OCI-LY7 (cell line): Measurements from ENCODE around the gene CCDC187. TPM values are rescaled to one million over a fixed set of nuclear protein-coding genes. Genes with fewer than 3 reads are reported as not detected.

Experiments
- BruUV-seq: library from RNA; stranded (reverse); fragments of 400-500 nt; replicated peaks from 2 replicates; lab custom pipeline; 2021; lab: Mats Ljungman, UMichigan
- CTCF ChIA-PET: fragments of 300-600 bp; sonication (Branson Sonifier 250); formaldehyde crosslinking; loops from one replicate; lab custom pipeline; 2022; ENCODE audit warnings: antibody characterized with exemption; ENCODE audit not compliant: unreplicated experiment; lab: Charles Lee
- POLR2A ChIA-PET: fragments of 300-600 bp; sonication (Branson Sonifier 250); formaldehyde crosslinking; loops from one replicate; lab custom pipeline; 2022; ENCODE audit warnings: antibody characterized with exemption; lab: Charles Lee
- DNase-seq: peaks from one replicate; pipeline ENCODE4 v3.0.0-alpha.2; 2015; ENCODE audit warnings: low spot score
- H2AFZ ChIP-seq: fragments of 200-600 bp; sonication (generic), shearing (Covaris generic); 2 replicates; pipeline ENCODE4 v1.6.1; 2014; ENCODE audit warnings: mild to moderate bottlenecking, antibody characterized with exemption, low read length, moderate library complexity
- H3K27ac ChIP-seq: fragments of 200-600 bp; sonication (generic); 2 replicates; pipeline ENCODE4 v1.5.1; 2014; ENCODE audit warnings: mixed run types, low read depth, mild to moderate bottlenecking, moderate library complexity, low read length, inconsistent platforms; ENCODE audit not compliant: poor library complexity, severe bottlenecking
- H3K36me3 ChIP-seq: fragments of 200-600 bp; sonication (generic); 2 replicates; pipeline ENCODE4 v1.6.1; 2014; ENCODE audit warnings: mild to moderate bottlenecking, antibody characterized with exemption, low read length, moderate library complexity, mixed read lengths; ENCODE audit not compliant: insufficient read depth
- H3K4me1 ChIP-seq: fragments of 200-600 bp; sonication (generic); 2 replicates; pipeline ENCODE4 v1.5.1; 2014; ENCODE audit warnings: mild to moderate bottlenecking, low read length; ENCODE audit not compliant: insufficient read depth, poor library complexity, severe bottlenecking
- H3K4me2 ChIP-seq: fragments of 200-600 bp; sonication (generic); 2 replicates; pipeline ENCODE4 v1.6.1; 2014; ENCODE audit warnings: mild to moderate bottlenecking, low read length
- H3K4me3 ChIP-seq: fragments of 200-600 bp; sonication (generic); 2 replicates; pipeline ENCODE4 v1.5.1; 2014; ENCODE audit warnings: mild to moderate bottlenecking, low read depth, low read length; ENCODE audit not compliant: poor library complexity, severe bottlenecking
- H3K79me2 ChIP-seq: fragments of 200-600 bp; sonication (generic); 2 replicates; pipeline ENCODE4 v1.6.1; 2016; ENCODE audit warnings: low read depth, mild to moderate bottlenecking, low read length, moderate library complexity, mixed read lengths; ENCODE audit not compliant: insufficient read depth
- H3K9me2 ChIP-seq: fragments of 200-600 bp; sonication (generic); 2 replicates; pipeline ENCODE4 v1.6.1; 2016; ENCODE audit warnings: mild to moderate bottlenecking, low read length, mixed read lengths; ENCODE audit not compliant: insufficient read depth
- H3K9me3 ChIP-seq: fragments of 200-600 bp; sonication (generic); 2 replicates; pipeline ENCODE4 v1.6.1; 2014; ENCODE audit warnings: mild to moderate bottlenecking, mixed run types, low read length, mixed read lengths
- H4K20me1 ChIP-seq: fragments of 200-600 bp; sonication (generic); 2 replicates; pipeline ENCODE4 v1.6.1; 2014; ENCODE audit warnings: mild to moderate bottlenecking, antibody characterized with exemption, low read length, moderate library complexity, mixed read lengths; ENCODE audit not compliant: insufficient read depth
- CTCF ChIP-seq: fragments of 200-600 bp; sonication (generic); conservative IDR thresholded peaks from 2 replicates; pipeline ENCODE4 v1.5.1; 2014; ENCODE audit warnings: mild to moderate bottlenecking, antibody characterized with exemption, low read length, moderate library complexity, mixed read lengths
- EZH2phosphoT487 ChIP-seq: fragments of 200-600 bp; sonication (generic); IDR thresholded peaks from 2 replicates; pipeline ENCODE4 v1.6.1; 2018; ENCODE audit warnings: low read depth, borderline replicate concordance, mild to moderate bottlenecking, mixed run types, antibody characterized with exemption, low read length, moderate library complexity, mixed read lengths
- intact Hi-C: fragments of 100-400 bp; cut with micrococcal nuclease; formaldehyde crosslinking; loops from one replicate; pipeline ENCODE4 v1.10.0; 2022; ENCODE audit not compliant: unreplicated experiment
- total RNA-seq, 2 experiments: library from RNA; depleted of rRNA in 1 of 2; stranded (reverse); fragments of >200 nt in 1 of 2; shearing (Covaris generic) in 1 of 2; gene quantifications; 2 replicates each; pipeline ENCODE4 v1.2.3, GENCODE V29; 2014 to 2022

CCDC187 gene
- total RNA-seq, 2 experiments from 2014 or later = not detected

GRCh38 chr9:136306211-136307208 lies 2.6 kb upstream of the CCDC187 start:
- Histone ChIP-seq H3K79me2 (no peaks in the 10 kb centered on the region), H3K4me3 (no peak overlapping the region), H4K20me1 (no peaks in the 10 kb centered on the region), H2AFZ (no peak overlapping the region), H3K9me3 (peaks cover 7% of the 10 kb centered on the region), H3K27ac (no peak overlapping the region), H3K4me1 (no peaks in the 10 kb centered on the region), H3K9me2 (no peaks in the 10 kb centered on the region), H3K4me2 (no peak overlapping the region), H3K36me3 (no peaks in the 10 kb centered on the region)
- BruUV-seq = no TSS peak
- POLR2A ChIA-PET = no interaction called here
- no peak for DNase-seq
- no peak for TF ChIP-seq CTCF
- TF ChIP-seq EZH2phosphoT487 = no peak
- intact Hi-C loops = no loop called here
- CTCF ChIA-PET = no interaction called here

GRCh38 chr9:136305804-136306203 lies 1.9 kb upstream of the CCDC187 start:
- Histone ChIP-seq H3K4me1 (no peaks in the 10 kb centered on the region), H3K79me2 (no peaks in the 10 kb centered on the region), H2AFZ (no peak overlapping the region), H3K36me3 (no peaks in the 10 kb centered on the region), H3K9me3 (peaks cover 7% of the 10 kb centered on the region), H3K27ac (no peak overlapping the region), H3K4me2 (no peak overlapping the region), H3K4me3 (no peak overlapping the region), H4K20me1 (no peaks in the 10 kb centered on the region), H3K9me2 (no peaks in the 10 kb centered on the region)
- CTCF ChIA-PET = no interaction called here
- intact Hi-C loops = no loop called here
- no peak for TF ChIP-seq CTCF
- TF ChIP-seq EZH2phosphoT487 = no peak
- POLR2A ChIA-PET = interaction anchor here (0.7 kb wide), 1 partner anchor 107 kb away, joined by 3 read pairs; no protein-coding TSS in a partner anchor
- DNase-seq = no peak
- BruUV-seq = no TSS peak

GRCh38 chr9:136304981-136305380 lies 1.1 kb upstream of the CCDC187 start:
- TF ChIP-seq EZH2phosphoT487 (no peak), CTCF (no peak)
- no peaks in the 10 kb centered on the region for H4K20me1 ChIP-seq
- no peak overlapping the region for H3K4me2 ChIP-seq
- intact Hi-C loops = no loop called here
- H3K4me1 ChIP-seq = no peaks in the 10 kb centered on the region
- CTCF ChIA-PET = no interaction called here
- H3K79me2 ChIP-seq = no peaks in the 10 kb centered on the region
- BruUV-seq = no TSS peak
- POLR2A ChIA-PET = interaction anchor here (0.7 kb wide), 1 partner anchor 107 kb away, joined by 3 read pairs; no protein-coding TSS in a partner anchor
- H3K9me3 ChIP-seq = peaks cover 7% of the 10 kb centered on the region
- no peaks in the 10 kb centered on the region for H3K9me2 ChIP-seq
- no peak overlapping the region for H3K27ac ChIP-seq
- no peaks in the 10 kb centered on the region for H3K36me3 ChIP-seq
- no peak overlapping the region for H3K4me3 ChIP-seq
- H2AFZ ChIP-seq = no peak overlapping the region
- no peak for DNase-seq
